ENCODE results near the gene XPA. TPM values are rescaled to one million over a fixed set of nuclear protein-coding genes. Genes with fewer than 3 reads are reported as not detected.

Gene XPA
- total RNA-seq, 1 donor from 2014 or later: 8.9 TPM

Other genes starting within 250 kb of the XPA start
- 45.9 TPM for gene TMOD1, start 195.7 kb downstream of the XPA start, total RNA-seq
- gene TSTD2, start 64.0 kb downstream of the XPA start, total RNA-seq: 21.4 TPM
- 50.1 TPM for gene NCBP1, start 63.5 kb downstream of the XPA start, total RNA-seq
- gene FOXE1, start 155.9 kb upstream of the XPA start, total RNA-seq: not detected
- 18.3 TPM for gene TRMO, start 225.2 kb upstream of the XPA start, total RNA-seq
- gene HEMGN, start 240.8 kb upstream of the XPA start, total RNA-seq: 7.3 TPM